GM12878 (cell line): ENCODE data around the gene NUDT3. TPM values are rescaled to one million over a fixed set of nuclear protein-coding genes. Genes with fewer than 3 reads are reported as not detected.

ENCODE experiments used
- ATAC-seq: fragments of 200-7000 bp; cut with Tn5 transposase; 3 replicates; pipeline ENCODE4 v1.9.1; 2020; ENCODE audit warnings: mild to moderate bottlenecking, moderate library complexity
- BruUV-seq: library from RNA; stranded (reverse); fragments of 400-500 nt; replicated peaks from 2 replicates; lab custom pipeline; 2021; lab: Mats Ljungman, UMichigan
- CTCF ChIA-PET: fragments of 300-600 bp; sonication (Branson Sonifier 250); formaldehyde crosslinking; extraction: SDS; loops from one replicate; lab custom pipeline; 2021; ENCODE audit warnings: inconsistent platforms; lab: Yijun Ruan, JAX
- POLR2A ChIA-PET: fragments of 350-600 bp; formaldehyde crosslinking; extraction: SDS; loops from one replicate; lab custom pipeline; 2021; ENCODE audit warnings: inconsistent platforms; lab: Charles Lee
- RAD21 ChIA-PET: fragments of 300-600 bp; sonication (Branson Sonifier 250); formaldehyde crosslinking; loops from one replicate; lab custom pipeline; 2023; ENCODE audit warnings: antibody characterized with exemption; ENCODE audit not compliant: unreplicated experiment; lab: Charles Lee
- SMC1A ChIA-PET: fragments of 300-600 bp; sonication (Branson Sonifier 250); formaldehyde crosslinking; loops from one replicate; lab custom pipeline; 2023; ENCODE audit not compliant: unreplicated experiment, uncharacterized antibody; lab: Charles Lee
- DNase-seq: peaks from one replicate; pipeline ENCODE4 v3.0.0-alpha.2; 2011; ENCODE audit warnings: low read depth, low spot score
- FAIRE-seq: peaks from 3 replicates; lab custom pipeline; 2011; peaks lifted over from hg19 to GRCh38; lab: Jason Lieb, UNC
- H2AFZ ChIP-seq: 2 replicates; pipeline ENCODE4 v1.6.0; 2011; ENCODE audit warnings: low read depth, low read length, control low read depth; ENCODE audit not compliant: control insufficient read depth
- H3K27ac ChIP-seq: 2 replicates; pipeline ENCODE4 v1.5.1; 2011; ENCODE audit warnings: control low read depth; ENCODE audit not compliant: control insufficient read depth, insufficient read depth
- H3K27me3 ChIP-seq, 2 experiments: replicated peaks in 1 of 2; 2 replicates each; pipeline versions ENCODE4 v1.6.0 to v1.6.1; 2011; ENCODE audit warnings: low read length in 1 of 2; ENCODE audit not compliant: control insufficient read depth in 2 of 2, insufficient read depth in 2 of 2
- H3K36me3 ChIP-seq, 2 experiments: 2 replicates each; pipeline ENCODE4 v1.5.1; 2011; ENCODE audit warnings: low read length in 1 of 2; ENCODE audit not compliant: control insufficient read depth in 2 of 2, insufficient read depth in 2 of 2
- H3K4me1 ChIP-seq: 2 replicates; pipeline ENCODE4 v1.6.1; 2011; ENCODE audit warnings: mild to moderate bottlenecking, low read length, moderate library complexity, mixed read lengths; ENCODE audit not compliant: control insufficient read depth, insufficient read depth
- H3K4me2 ChIP-seq: 2 replicates; pipeline ENCODE4 v1.6.0; 2011; ENCODE audit warnings: control low read depth; ENCODE audit not compliant: control insufficient read depth, insufficient read depth
- H3K4me3 ChIP-seq: fragments of 200-600 bp; sonication (generic); 2 replicates; pipeline ENCODE4 v1.5.1; 2016
- H3K79me2 ChIP-seq: 2 replicates; pipeline ENCODE4 v1.6.0; 2011; ENCODE audit warnings: low read length; ENCODE audit not compliant: control insufficient read depth, insufficient read depth
- H3K9ac ChIP-seq: 2 replicates; pipeline ENCODE4 v1.8.0; 2011; ENCODE audit warnings: low read length, control low read depth, mixed read lengths; ENCODE audit not compliant: control insufficient read depth, insufficient read depth
- H3K9me3 ChIP-seq: replicated peaks from 3 replicates; pipeline ENCODE4 v1.5.1; 2011; ENCODE audit warnings: mild to moderate bottlenecking, low read length; ENCODE audit not compliant: control insufficient read depth, insufficient read depth
- H4K20me1 ChIP-seq: 2 replicates; pipeline ENCODE4 v1.6.0; 2011; ENCODE audit not compliant: control insufficient read depth, insufficient read depth
- ATF7 ChIP-seq: fragments of 450-650 bp; IDR thresholded peaks from 2 replicates; pipeline ENCODE4 v1.6.1; 2016; ENCODE audit warnings: low read depth, mild to moderate bottlenecking
- BACH1 ChIP-seq: fragments of 450-650 bp; IDR thresholded peaks from 2 replicates; pipeline ENCODE4 v1.6.1; 2017; ENCODE audit warnings: mild to moderate bottlenecking, borderline replicate concordance
- DPF2 ChIP-seq: fragments of 450-650 bp; IDR thresholded peaks from 2 replicates; pipeline ENCODE4 v1.6.1; 2017; ENCODE audit warnings: mild to moderate bottlenecking
- E2F4 ChIP-seq: IDR thresholded peaks from 2 replicates; pipeline ENCODE4 v1.6.1; 2012; ENCODE audit warnings: low read depth, low read length, improper control_type of control experiment
- HDGF ChIP-seq: fragments of 450-650 bp; IDR thresholded peaks from 2 replicates; pipeline ENCODE4 v1.6.1; 2016; ENCODE audit warnings: antibody characterized with exemption
- MAX ChIP-seq: IDR thresholded peaks from 2 replicates; pipeline ENCODE4 v1.6.1; 2012; ENCODE audit warnings: low read depth, low read length, improper control_type of control experiment
- MTA2 ChIP-seq: fragments of 450-650 bp; IDR thresholded peaks from 2 replicates; pipeline ENCODE4 v1.6.1; 2016; ENCODE audit warnings: low read depth, mild to moderate bottlenecking, moderate library complexity
- MTA3 ChIP-seq: IDR thresholded peaks from 2 replicates; pipeline ENCODE4 v1.6.1; 2012; ENCODE audit warnings: low read length, inconsistent platforms, borderline replicate concordance
- NFXL1 ChIP-seq: fragments of 450-650 bp; IDR thresholded peaks from 2 replicates; pipeline ENCODE4 v1.6.1; 2017; ENCODE audit warnings: antibody characterized with exemption, mild to moderate bottlenecking, borderline replicate concordance
- NRF1 ChIP-seq: conservative IDR thresholded peaks from 2 replicates; pipeline ENCODE4 v1.6.1; 2011; ENCODE audit warnings: mild to moderate bottlenecking, low read depth, low read length, improper control_type of control experiment
- STAT1 ChIP-seq: fragments of 450-650 bp; conservative IDR thresholded peaks from 2 replicates; pipeline ENCODE4 v1.6.1; 2014; ENCODE audit warnings: antibody characterized with exemption, mild to moderate bottlenecking
- ZNF24 ChIP-seq: fragments of 450-650 bp; IDR thresholded peaks from 2 replicates; pipeline ENCODE4 v1.6.1; 2017; ENCODE audit warnings: antibody characterized with exemption, mild to moderate bottlenecking
- ZZZ3 ChIP-seq: IDR thresholded peaks from 2 replicates; pipeline ENCODE4 v1.6.1; 2011; ENCODE audit warnings: low read depth; ENCODE audit not compliant: control insufficient read depth, insufficient read length
- WGBS: methylation state at CpG from one replicate; pipeline ENCODE4 v1.1.6; 2016; ENCODE audit warnings: low lambda C conversion rate; ENCODE audit not compliant: insufficient replicate concordance, insufficient coverage; ENCODE audit errors: missing lambda C conversion rate; 5-methylcytosine and 5-hydroxymethylcytosine counted together
- in situ Hi-C: fragments of 300-500 bp; cut with MboI; formaldehyde crosslinking; loops from 9 replicates; pipeline ENCODE4 v1.14.3; 2018; ENCODE audit warnings: mixed read lengths
- intact Hi-C: fragments of 100-400 bp; cut with micrococcal nuclease; formaldehyde crosslinking; loops from one replicate; pipeline ENCODE4 v1.14.2; 2022; ENCODE audit not compliant: unreplicated experiment
- polyA plus RNA-seq, 11 experiments: library from polyadenylated mRNA; depleted of rRNA in 4 of 11; unstranded in 6 of 11; stranded (reverse) in 5 of 11; fragments of >200 nt; fragmentation: Nextera tagmentation in 4 of 11; fragmentation: Illumina TruSeq in 1 of 11; extraction: Ambion mirVana in 4 of 11; extraction: Trizol in 1 of 11; gene quantifications; 1 replicate in 1 of 11; 2 replicates in 10 of 11; pipeline versions ENCODE4 v1.2.1 to v1.2.3, GENCODE V29; 2011 to 2016; ENCODE audit warnings: inconsistent platforms in 2 of 11, missing spikeins in 2 of 11, low read depth in 1 of 11
- total RNA-seq, 4 experiments: library from RNA; depleted of rRNA in 3 of 4; stranded (reverse); fragments of >200 nt in 3 of 4; fragmentation: Illumina TruSeq in 1 of 4; extraction: Trizol in 1 of 4; gene quantifications; 2 replicates each; pipeline versions ENCODE4 v1.2.1 to v1.2.3, GENCODE V29; 2013 to 2021
- TF ChIP-seq, protein P1 (sequence below): fragments of 450-650 bp; IDR thresholded peaks from 2 replicates; pipeline ENCODE4 v1.6.1; 2017; ENCODE audit warnings: mild to moderate bottlenecking, low read depth, inconsistent platforms; ENCODE audit not compliant: poor library complexity, severe bottlenecking
- TF ChIP-seq, protein P2 (sequence below): fragments of 450-650 bp; formaldehyde crosslinking; IDR thresholded peaks from 2 replicates; pipeline ENCODE4 v1.4.0; 2022; ENCODE audit warnings: mild to moderate bottlenecking, moderate library complexity
- TF ChIP-seq, protein P3 (sequence below): fragments of 450-650 bp; IDR thresholded peaks from 2 replicates; pipeline ENCODE4 v1.6.1; 2018; ENCODE audit warnings: mild to moderate bottlenecking, low read depth, moderate library complexity; ENCODE audit not compliant: partially characterized antibody

NUDT3 gene
- total and polyA plus RNA-seq, 10 of the 15 experiments (the other 5 are each of a cell fraction or from before 2014, with no cell fraction given): 2.4 to 32.3 (median 25.5) TPM

- ChIA-PET RAD21 (no interaction called here), CTCF (no interaction called here), POLR2A (no interaction called here), SMC1A (interaction anchor here (0.6 kb wide), 1 partner anchor 46 kb away, joined by 3 read pairs; no protein-coding TSS in a partner anchor)
- Histone ChIP-seq H3K36me3 (no peaks in the 10 kb centered on the region; a peak in 2 of 4 replicates), H3K9me3 (no peaks in the 10 kb centered on the region), H3K27me3 (no peaks in the 10 kb centered on the region), H3K4me1 (peaks cover 4% of the 10 kb centered on the region; the same call in 1 of the 2 replicates), H3K27ac (no peak overlapping the region), H3K79me2 (peaks cover 66% of the 10 kb centered on the region), H2AFZ (no peak overlapping the region), H3K4me2 (no peak overlapping the region), H3K4me3 (no peak overlapping the region), H3K9ac (no peak overlapping the region), H4K20me1 (peaks cover 3% of the 10 kb centered on the region; the same call in 1 of the 2 replicates)
- FAIRE-seq (no peak), ATAC-seq (no peak), DNase-seq (no peak)
- no TSS peak for BruUV-seq
- TF ChIP-seq, protein P1, sequence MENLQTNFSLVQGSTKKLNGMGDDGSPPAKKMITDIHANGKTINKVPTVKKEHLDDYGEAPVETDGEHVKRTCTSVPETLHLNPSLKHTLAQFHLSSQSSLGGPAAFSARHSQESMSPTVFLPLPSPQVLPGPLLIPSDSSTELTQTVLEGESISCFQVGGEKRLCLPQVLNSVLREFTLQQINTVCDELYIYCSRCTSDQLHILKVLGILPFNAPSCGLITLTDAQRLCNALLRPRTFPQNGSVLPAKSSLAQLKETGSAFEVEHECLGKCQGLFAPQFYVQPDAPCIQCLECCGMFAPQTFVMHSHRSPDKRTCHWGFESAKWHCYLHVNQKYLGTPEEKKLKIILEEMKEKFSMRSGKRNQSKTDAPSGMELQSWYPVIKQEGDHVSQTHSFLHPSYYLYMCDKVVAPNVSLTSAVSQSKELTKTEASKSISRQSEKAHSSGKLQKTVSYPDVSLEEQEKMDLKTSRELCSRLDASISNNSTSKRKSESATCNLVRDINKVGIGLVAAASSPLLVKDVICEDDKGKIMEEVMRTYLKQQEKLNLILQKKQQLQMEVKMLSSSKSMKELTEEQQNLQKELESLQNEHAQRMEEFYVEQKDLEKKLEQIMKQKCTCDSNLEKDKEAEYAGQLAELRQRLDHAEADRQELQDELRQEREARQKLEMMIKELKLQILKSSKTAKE: no peak
- no peak for TF ChIP-seq NFXL1
- no peak for TF ChIP-seq MTA2
- no peak for TF ChIP-seq BACH1
- TF ChIP-seq ZZZ3: no peak
- TF ChIP-seq, protein P2, sequence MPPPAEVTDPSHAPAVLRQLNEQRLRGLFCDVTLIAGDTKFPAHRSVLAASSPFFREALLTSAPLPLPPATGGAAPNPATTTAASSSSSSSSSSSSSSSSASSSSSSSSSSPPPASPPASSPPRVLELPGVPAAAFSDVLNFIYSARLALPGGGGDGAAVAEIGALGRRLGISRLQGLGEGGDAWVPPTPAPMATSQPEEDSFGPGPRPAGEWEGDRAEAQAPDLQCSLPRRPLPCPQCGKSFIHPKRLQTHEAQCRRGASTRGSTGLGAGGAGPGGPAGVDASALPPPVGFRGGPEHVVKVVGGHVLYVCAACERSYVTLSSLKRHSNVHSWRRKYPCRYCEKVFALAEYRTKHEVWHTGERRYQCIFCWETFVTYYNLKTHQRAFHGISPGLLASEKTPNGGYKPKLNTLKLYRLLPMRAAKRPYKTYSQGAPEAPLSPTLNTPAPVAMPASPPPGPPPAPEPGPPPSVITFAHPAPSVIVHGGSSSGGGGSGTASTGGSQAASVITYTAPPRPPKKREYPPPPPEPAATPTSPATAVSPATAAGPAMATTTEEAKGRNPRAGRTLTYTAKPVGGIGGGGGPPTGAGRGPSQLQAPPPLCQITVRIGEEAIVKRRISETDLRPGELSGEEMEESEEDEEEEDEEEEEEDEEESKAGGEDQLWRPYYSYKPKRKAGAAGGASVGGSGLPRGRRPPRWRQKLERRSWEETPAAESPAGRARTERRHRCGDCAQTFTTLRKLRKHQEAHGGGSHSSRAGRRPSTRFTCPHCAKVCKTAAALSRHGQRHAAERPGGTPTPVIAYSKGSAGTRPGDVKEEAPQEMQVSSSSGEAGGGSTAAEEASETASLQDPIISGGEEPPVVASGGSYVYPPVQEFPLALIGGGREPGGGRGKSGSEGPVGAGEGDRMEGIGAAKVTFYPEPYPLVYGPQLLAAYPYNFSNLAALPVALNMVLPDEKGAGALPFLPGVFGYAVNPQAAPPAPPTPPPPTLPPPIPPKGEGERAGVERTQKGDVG: no peak
- TF ChIP-seq ZNF24: no peak
- no peak for TF ChIP-seq MAX
- TF ChIP-seq NRF1: no peak
- TF ChIP-seq, protein P3, sequence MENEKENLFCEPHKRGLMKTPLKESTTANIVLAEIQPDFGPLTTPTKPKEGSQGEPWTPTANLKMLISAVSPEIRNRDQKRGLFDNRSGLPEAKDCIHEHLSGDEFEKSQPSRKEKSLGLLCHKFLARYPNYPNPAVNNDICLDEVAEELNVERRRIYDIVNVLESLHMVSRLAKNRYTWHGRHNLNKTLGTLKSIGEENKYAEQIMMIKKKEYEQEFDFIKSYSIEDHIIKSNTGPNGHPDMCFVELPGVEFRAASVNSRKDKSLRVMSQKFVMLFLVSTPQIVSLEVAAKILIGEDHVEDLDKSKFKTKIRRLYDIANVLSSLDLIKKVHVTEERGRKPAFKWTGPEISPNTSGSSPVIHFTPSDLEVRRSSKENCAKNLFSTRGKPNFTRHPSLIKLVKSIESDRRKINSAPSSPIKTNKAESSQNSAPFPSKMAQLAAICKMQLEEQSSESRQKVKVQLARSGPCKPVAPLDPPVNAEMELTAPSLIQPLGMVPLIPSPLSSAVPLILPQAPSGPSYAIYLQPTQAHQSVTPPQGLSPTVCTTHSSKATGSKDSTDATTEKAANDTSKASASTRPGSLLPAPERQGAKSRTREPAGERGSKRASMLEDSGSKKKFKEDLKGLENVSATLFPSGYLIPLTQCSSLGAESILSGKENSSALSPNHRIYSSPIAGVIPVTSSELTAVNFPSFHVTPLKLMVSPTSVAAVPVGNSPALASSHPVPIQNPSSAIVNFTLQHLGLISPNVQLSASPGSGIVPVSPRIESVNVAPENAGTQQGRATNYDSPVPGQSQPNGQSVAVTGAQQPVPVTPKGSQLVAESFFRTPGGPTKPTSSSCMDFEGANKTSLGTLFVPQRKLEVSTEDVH: no peak
- no peak for TF ChIP-seq HDGF
- no peak for TF ChIP-seq STAT1
- TF ChIP-seq ATF7: no peak
- no peak for TF ChIP-seq MTA3
- no peak for TF ChIP-seq E2F4
- no peak for TF ChIP-seq DPF2
- intact Hi-C loops (no loop called here), in situ Hi-C loops (no loop called here)
- 98% methylated on average over 5 of the region's 5 CpGs for WGBS
Observed at GRCh38 chr6:34375833-34376232, 16.6 kb downstream of the NUDT3 start.
